Measurements from ENCODE around the gene GNGT1. TPM values are rescaled to one million over a fixed set of nuclear protein-coding genes. Genes with fewer than 3 reads are reported as not detected.
A peak's percentile ranks its signal among the peaks of the same experiment; 100 is the strongest.

The GNGT1 gene
- total RNA-seq, 4 donors from 2014 or later: not detected

DNA sequence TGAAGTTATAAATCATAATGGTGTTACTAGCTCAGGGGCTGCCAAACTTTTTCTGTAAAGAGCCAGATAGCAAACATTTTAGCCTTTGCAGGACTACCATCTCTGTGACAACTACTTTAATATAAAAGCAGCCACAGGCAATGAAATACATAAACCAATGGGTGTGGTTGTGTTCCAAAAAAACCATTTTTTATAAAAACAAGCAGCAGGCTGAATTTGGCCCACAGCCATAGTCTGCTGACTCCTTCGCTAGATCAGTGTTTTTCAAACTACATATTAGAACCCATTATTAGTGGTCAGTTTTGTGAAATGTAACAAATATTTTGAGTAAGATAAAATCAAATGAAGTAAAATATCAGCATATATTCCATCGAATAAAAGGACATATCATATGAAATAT is 28.7 kb downstream of the GNGT1 start:
- intact Hi-C loops (cut with DNase I): no loop called here
- TF ChIP-seq, protein P1, sequence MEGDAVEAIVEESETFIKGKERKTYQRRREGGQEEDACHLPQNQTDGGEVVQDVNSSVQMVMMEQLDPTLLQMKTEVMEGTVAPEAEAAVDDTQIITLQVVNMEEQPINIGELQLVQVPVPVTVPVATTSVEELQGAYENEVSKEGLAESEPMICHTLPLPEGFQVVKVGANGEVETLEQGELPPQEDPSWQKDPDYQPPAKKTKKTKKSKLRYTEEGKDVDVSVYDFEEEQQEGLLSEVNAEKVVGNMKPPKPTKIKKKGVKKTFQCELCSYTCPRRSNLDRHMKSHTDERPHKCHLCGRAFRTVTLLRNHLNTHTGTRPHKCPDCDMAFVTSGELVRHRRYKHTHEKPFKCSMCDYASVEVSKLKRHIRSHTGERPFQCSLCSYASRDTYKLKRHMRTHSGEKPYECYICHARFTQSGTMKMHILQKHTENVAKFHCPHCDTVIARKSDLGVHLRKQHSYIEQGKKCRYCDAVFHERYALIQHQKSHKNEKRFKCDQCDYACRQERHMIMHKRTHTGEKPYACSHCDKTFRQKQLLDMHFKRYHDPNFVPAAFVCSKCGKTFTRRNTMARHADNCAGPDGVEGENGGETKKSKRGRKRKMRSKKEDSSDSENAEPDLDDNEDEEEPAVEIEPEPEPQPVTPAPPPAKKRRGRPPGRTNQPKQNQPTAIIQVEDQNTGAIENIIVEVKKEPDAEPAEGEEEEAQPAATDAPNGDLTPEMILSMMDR (IDR thresholded peaks at IDR 0.05): no peak
- TF ChIP-seq POLR2A (IDR thresholded peaks at IDR 0.05): no peak
- Histone ChIP-seq H3K9me3 (no peaks in the 10 kb centered on the region), H3K27me3 (no peaks in the 10 kb centered on the region), H3K27ac (no peak overlapping the region), H3K4me1 (no peaks in the 10 kb centered on the region), H3K4me3 (no peak overlapping the region), H3K36me3 (no peaks in the 10 kb centered on the region)
- DNase-seq: no peak
- WGBS, 2 donors: 54 to 56% methylated on average over 2 of the region's 2 CpGs

DNA sequence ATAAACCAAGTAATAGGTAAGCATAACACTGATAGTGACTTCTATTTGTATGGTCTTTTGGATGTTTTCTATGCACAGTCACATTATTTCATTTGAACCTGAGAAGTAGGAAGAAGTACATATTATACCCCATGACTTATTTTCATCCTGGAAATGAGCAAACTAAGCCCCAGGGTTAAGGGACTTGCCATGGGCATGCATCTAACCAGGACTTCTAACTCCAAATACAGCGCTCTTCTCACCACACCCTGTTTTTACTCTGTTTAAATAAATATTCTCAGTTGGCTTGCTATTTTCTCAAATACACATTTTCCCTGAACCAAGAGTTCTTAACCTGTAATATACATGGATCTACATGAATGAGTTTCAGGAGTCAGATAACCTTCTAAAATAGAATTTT is 31.5 kb downstream of the GNGT1 start:
- H3K9me3 ChIP-seq: no peaks in the 10 kb centered on the region
- no peak for DNase-seq
- no peak overlapping the region for H3K4me3 ChIP-seq
- WGBS, 2 donors: 80 to 85% methylated on average over 1 of the region's 1 CpG
- H3K27me3 ChIP-seq: no peaks in the 10 kb centered on the region
- no peak overlapping the region for H3K27ac ChIP-seq
- intact Hi-C loops (cut with DNase I): no loop called here
- TF ChIP-seq, protein P1 (IDR thresholded peaks at IDR 0.05): no peak
- TF ChIP-seq POLR2A (IDR thresholded peaks at IDR 0.05): no peak
- H3K36me3 ChIP-seq: no peaks in the 10 kb centered on the region
- no peaks in the 10 kb centered on the region for H3K4me1 ChIP-seq

DNA sequence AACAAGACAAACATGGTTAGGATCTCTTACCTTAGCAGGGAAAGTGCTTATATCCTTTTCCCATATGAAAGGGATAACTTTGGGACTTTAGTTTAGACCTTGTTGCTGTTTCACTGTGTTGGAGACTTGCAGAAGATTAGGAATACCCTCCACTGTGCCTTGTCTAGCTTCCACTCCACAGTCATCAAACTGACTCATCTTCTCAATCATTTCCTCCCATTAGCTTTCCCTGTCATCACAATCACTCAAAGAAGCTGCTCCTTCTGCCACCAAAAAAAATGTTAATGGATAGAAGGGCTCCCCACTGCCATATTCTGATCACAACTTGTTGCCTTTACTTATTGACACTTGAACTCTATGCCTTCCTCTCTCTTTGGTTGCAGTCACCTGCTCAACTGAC is 31.9 kb downstream of the GNGT1 start:
- no peak overlapping the region for H3K27ac ChIP-seq
- intact Hi-C loops (cut with DNase I): no loop called here
- no peaks in the 10 kb centered on the region for H3K9me3 ChIP-seq
- TF ChIP-seq, protein P1 (IDR thresholded peaks at IDR 0.05): no peak
- no peak for TF ChIP-seq POLR2A (IDR thresholded peaks at IDR 0.05)
- H3K4me1 ChIP-seq: no peaks in the 10 kb centered on the region
- no peaks in the 10 kb centered on the region for H3K27me3 ChIP-seq
- no peak overlapping the region for H3K4me3 ChIP-seq
- no peaks in the 10 kb centered on the region for H3K36me3 ChIP-seq
- DNase-seq: no peak

DNA sequence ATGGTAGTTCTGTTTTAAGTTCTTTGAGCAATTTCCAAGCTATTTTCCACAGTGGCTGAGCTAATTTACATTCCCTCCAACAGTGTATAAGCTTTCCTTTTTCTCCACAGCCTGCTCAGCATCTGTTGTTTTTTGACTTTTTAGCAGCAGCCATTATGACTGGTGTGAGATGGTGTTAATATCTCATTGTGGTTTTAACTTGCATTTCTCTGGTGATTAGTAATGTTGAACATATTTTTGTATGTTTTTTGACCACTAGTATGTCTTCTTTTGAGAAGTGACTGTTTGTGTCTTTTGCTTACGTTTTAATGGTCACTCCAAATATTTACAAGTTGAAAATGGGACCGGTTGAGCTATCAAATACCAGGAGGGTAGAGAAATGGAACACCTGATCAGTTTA is 35.6 kb downstream of the GNGT1 start:
- DNase-seq: no peak
- Histone ChIP-seq H3K27me3 (no peaks in the 10 kb centered on the region), H3K4me1 (no peaks in the 10 kb centered on the region), H3K27ac (no peak overlapping the region), H3K4me3 (no peak overlapping the region), H3K36me3 (no peaks in the 10 kb centered on the region), H3K9me3 (no peaks in the 10 kb centered on the region)
- intact Hi-C loops (cut with DNase I): no loop called here
- TF ChIP-seq POLR2A (IDR thresholded peaks at IDR 0.05): no peak
- TF ChIP-seq, protein P1 (IDR thresholded peaks at IDR 0.05): no peak
- 63 to 76% methylated on average over 2 of the region's 2 CpGs for WGBS, 2 donors

DNA sequence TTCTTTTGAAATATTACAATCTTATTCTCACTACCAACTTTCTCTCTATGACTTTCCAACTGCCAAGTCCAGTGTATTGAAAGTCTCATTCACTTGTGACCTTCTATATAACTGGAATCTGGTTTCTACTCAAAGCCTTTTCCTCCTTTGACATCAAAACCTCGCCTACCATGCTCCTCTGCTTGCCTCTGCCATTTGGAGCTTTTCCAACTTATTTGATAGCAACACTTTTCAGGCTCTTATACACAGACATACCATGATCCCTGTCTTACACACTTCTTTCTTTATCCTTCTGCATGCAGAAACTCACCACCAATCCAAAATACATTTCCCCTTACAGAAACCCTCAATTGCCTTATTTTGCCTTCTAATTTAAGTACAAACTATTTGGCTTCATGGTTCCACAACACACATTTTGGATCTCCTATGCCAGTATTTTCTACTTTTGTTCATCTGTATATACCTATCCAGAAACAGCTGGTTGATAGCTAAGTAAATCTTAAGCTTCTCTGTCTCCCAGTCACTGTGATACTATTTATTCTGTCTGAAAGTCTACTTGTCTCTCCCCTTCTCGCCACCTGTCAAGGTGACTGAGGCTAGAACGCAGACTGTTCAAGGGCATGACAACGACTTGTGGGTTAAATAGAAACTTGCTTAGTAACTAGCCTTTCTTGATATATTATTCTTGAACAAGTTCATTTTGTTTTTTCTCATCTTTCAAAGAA is 37.6 kb downstream of the GNGT1 start:
- DNase-seq: no peak

More for the DNA sequence above, 37.6 kb downstream of the GNGT1 start:
- intact Hi-C loops (cut with DNase I): no loop called here
- Histone ChIP-seq H3K4me1 (no peaks in the 10 kb centered on the region), H3K27ac (peak overlapping the region in 2 of 4 donors; percentile 6 to 17), H3K4me3 (no peak overlapping the region), H3K9me3 (no peaks in the 10 kb centered on the region), H3K36me3 (no peaks in the 10 kb centered on the region), H3K27me3 (no peaks in the 10 kb centered on the region)
- TF ChIP-seq POLR2A (IDR thresholded peaks at IDR 0.05): no peak
- TF ChIP-seq, protein P1 (IDR thresholded peaks at IDR 0.05): no peak
- 51 to 53% methylated on average over 4 of the region's 4 CpGs for WGBS, 2 donors
